ENCODE data around the gene IGSF8.

The IGSF8 gene

GRCh38 chr1:160101717-160102522 lies 3.5 kb upstream of the IGSF8 start:
- DNase-seq, result no peak

GRCh38 chr1:160101037-160101716 lies 2.8 kb upstream of the IGSF8 start:
- peak; percentile 83 for DNase-seq

- no peak for DNase-seq
Observed at GRCh38 chr1:160099716-160100375, 1.4 kb upstream of the IGSF8 start.

- DNase-seq, result peak; percentile 99
Observed at GRCh38 chr1:160098852-160099561, 588 bp upstream of the IGSF8 start.

GRCh38 chr1:160097151-160097910 lies 1.1 kb downstream of the IGSF8 start:
- DNase-seq, result peak; percentile 61

- peak; percentile 39 for DNase-seq
Observed at GRCh38 chr1:160096274-160097116, 1.9 kb downstream of the IGSF8 start.

GRCh38 chr1:160095382-160096105 lies 2.9 kb downstream of the IGSF8 start:
- no peak for DNase-seq

GRCh38 chr1:160094806-160095205 lies 3.6 kb downstream of the IGSF8 start:
- no peak for DNase-seq

GRCh38 chr1:160094291-160094625 lies 4.2 kb downstream of the IGSF8 start:
- no peak for DNase-seq

- DNase-seq, result no peak
Observed at GRCh38 chr1:160093624-160094290, 4.7 kb downstream of the IGSF8 start.

GRCh38 chr1:160093069-160093395 lies 5.4 kb downstream of the IGSF8 start:
- DNase-seq, result no peak

GRCh38 chr1:160092366-160093068 lies 5.9 kb downstream of the IGSF8 start:
- no peak for DNase-seq

GRCh38 chr1:160091666-160092223 lies 6.7 kb downstream of the IGSF8 start:
- DNase-seq, result no peak

- no peak for DNase-seq
Observed at GRCh38 chr1:160090760-160091159, 7.7 kb downstream of the IGSF8 start.

- no peak for DNase-seq
Observed at GRCh38 chr1:160089883-160090282, 8.5 kb downstream of the IGSF8 start.

GRCh38 chr1:160087118-160087662 lies 11.2 kb downstream of the IGSF8 start:
- DNase-seq, result no peak

GRCh38 chr1:160086456-160086892 lies 11.9 kb downstream of the IGSF8 start:
- no peak for DNase-seq

- peak; percentile 93 for DNase-seq
Observed at GRCh38 chr1:160085686-160086455, 12.5 kb downstream of the IGSF8 start.

All from stimulated activated CD8-positive, alpha-beta memory T cell treated with anti-CD3 and anti-CD28 coated beads, Interleukin-4, amount 100 ng/mL, for 48 hours (primary cell).